GM10248 (cell line): Measurements from ENCODE around the gene FSTL5.
"Not testable (repeated sequence)": the region's sequence is repeated elsewhere in the genome, so short reads cannot be mapped to it uniquely, and the experiment has no call there.

ENCODE experiments used
- CTCF ChIA-PET: fragments of 300-600 bp; sonication (Branson Sonifier 250); formaldehyde crosslinking; extraction: SDS; loops from one replicate; lab custom pipeline; 2021; ENCODE audit warnings: antibody characterized with exemption; lab: Yijun Ruan, JAX
- POLR2A ChIA-PET: fragments of 350-650 bp; sonication (Branson Sonifier 250); formaldehyde crosslinking; extraction: SDS; loops from one replicate; lab custom pipeline; 2020; ENCODE audit warnings: antibody characterized with exemption; lab: Yijun Ruan, JAX
- DNase-seq: peaks from one replicate; pipeline ENCODE4 v3.0.0; 2012; ENCODE audit errors: extremely low spot score
- CTCF ChIP-seq: IDR thresholded peaks from 2 replicates; pipeline ENCODE4 v1.5.1; 2012; ENCODE audit warnings: mild to moderate bottlenecking, low read depth; ENCODE audit errors: extremely low read depth, missing control alignments, control extremely low read depth

FSTL5 gene

GRCh38 chr4:162163892-162164759, at the start of gene FSTL5:
Gene FSTL5, minus strand, starts transcription at chr4:162164000. Its CDS starts 52,604 bp downstream, at chr4:162111396.
- peak; percentile 39 for DNase-seq
- ChIA-PET CTCF (no interaction called here), POLR2A (no interaction called here)
- TF ChIP-seq CTCF: no peak

GRCh38 chr4:162209706-162210105, 45.9 kb upstream of the FSTL5 start:
- TF ChIP-seq CTCF: no peak
- CTCF ChIA-PET: no interaction called here
- DNase-seq: no peak
- POLR2A ChIA-PET: no interaction called here

- DNase-seq, POLR2A ChIA-PET, CTCF ChIA-PET: not testable (repeated sequence)
Measured at GRCh38 chr4:162203478-162203877, 39.7 kb upstream of the FSTL5 start.

GRCh38 chr4:162201673-162202072, 37.9 kb upstream of the FSTL5 start:
- no peak for TF ChIP-seq CTCF
- CTCF ChIA-PET: interaction anchor here (1.3 kb wide), 1 partner anchor 19 kb away, joined by 3 read pairs; no protein-coding TSS in a partner anchor
- no peak for DNase-seq
- POLR2A ChIA-PET: no interaction called here

- no peak for DNase-seq
- TF ChIP-seq CTCF: no peak
- ChIA-PET CTCF (no interaction called here), POLR2A (no interaction called here)
Measured at GRCh38 chr4:162170509-162170908, 6.7 kb upstream of the FSTL5 start.

- ChIA-PET CTCF (no interaction called here), POLR2A (no interaction called here)
- no peak for TF ChIP-seq CTCF
Measured at GRCh38 chr4:162164906-162165510, 1.2 kb upstream of the FSTL5 start.

GRCh38 chr4:162162672-162163071, 1.1 kb downstream of the FSTL5 start:
- no peak for DNase-seq
- TF ChIP-seq CTCF: no peak
- ChIA-PET POLR2A (no interaction called here), CTCF (interaction anchor here (1.4 kb wide), 1 partner anchor 20 kb away, joined by 3 read pairs; no protein-coding TSS in a partner anchor)

More at GRCh38 chr4:162164906-162165510, 1.2 kb upstream of the FSTL5 start:
- DNase-seq: no peak
